HepG2 (cell line): ENCODE data around the gene PLEKHG4B.
"Not testable (repeated sequence)": the region's sequence is repeated elsewhere in the genome, so short reads cannot be mapped to it uniquely, and the experiment has no call there.

Experiments used
- CCAR2 ChIP-seq: fragments of 200-400 bp; formaldehyde crosslinking; optimal IDR thresholded peaks from 2 replicates; pipeline ENCODE3; 2018; ENCODE audit warnings: low read depth, mild to moderate bottlenecking, low read length, moderate library complexity
- CREB1 ChIP-seq, 2 experiments: fragments of 450-650 bp in 1 of 2; IDR thresholded peaks; 2 replicates each; pipeline ENCODE4 v1.6.1; 2016 to 2017; ENCODE audit warnings: control low read depth in 1 of 2, mild to moderate bottlenecking in 1 of 2, missing compliant biosample characterization in 1 of 2, missing genetic modification characterization in 1 of 2
- KLF13 ChIP-seq: sonication (generic); formaldehyde crosslinking; IDR thresholded peaks from 2 replicates; pipeline ENCODE4 v1.4.0; 2020; ENCODE audit warnings: mild to moderate bottlenecking, missing genetic modification reagents
- TCF7 ChIP-seq: sonication (generic); IDR thresholded peaks from 2 replicates; pipeline ENCODE4 v1.6.1; 2016; ENCODE audit warnings: antibody characterized with exemption, low read depth
- ZNF549 ChIP-seq: sonication (generic); formaldehyde crosslinking; IDR thresholded peaks from 2 replicates; pipeline ENCODE4 v1.5.0; 2020; ENCODE audit warnings: missing genetic modification reagents

- TF ChIP-seq KLF13 (CRISPR knock-in tag); CCAR2; ZNF549 (CRISPR knock-in tag); TCF7; CREB1 (IDR thresholded peaks at IDR 0.05); CREB1 (CRISPR knock-in tag; IDR thresholded peaks at IDR 0.05): not testable (repeated sequence)
These were observed 146.0 kb downstream of the PLEKHG4B start for GRCh38 chr5:237931-238330.
